Measurements from ENCODE around the gene LYVE1.

DNA sequence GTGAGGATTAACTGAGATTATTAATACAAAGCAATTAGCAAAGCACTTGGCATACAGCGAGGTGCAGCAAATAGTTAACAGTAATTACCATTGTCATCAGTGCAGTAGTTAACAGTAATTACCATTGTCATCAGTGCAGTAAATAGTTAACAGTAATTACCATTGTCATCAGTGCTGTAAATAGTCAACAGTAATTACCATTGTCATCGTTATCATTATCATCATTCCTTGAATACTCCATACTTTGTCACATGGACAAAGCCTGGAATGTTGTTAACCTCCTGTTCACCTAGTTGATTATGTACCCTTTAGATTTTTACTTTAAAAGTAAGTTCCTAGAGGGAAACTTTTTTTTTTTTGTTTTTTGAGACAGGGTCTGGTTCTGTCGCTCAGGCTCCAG lies 19.5 kb upstream of the LYVE1 start:
- no peak for TF ChIP-seq CTCF (IDR thresholded peaks at IDR 0.05)
- TF ChIP-seq EZH2 (IDR thresholded peaks at IDR 0.05; ENCODE audit: borderline replicate concordance, insufficient read depth, low read depth, low read length, poor library complexity, severe bottlenecking): no peak

Measured in B cell (primary cell).